ENCODE results near the gene NPAT. TPM values are rescaled to one million over a fixed set of nuclear protein-coding genes. Genes with fewer than 3 reads are reported as not detected.

The NPAT gene
- polyA plus RNA-seq, 1 donor (not counting 4 experiments of a cell fraction or from before 2014, with no cell fraction given): 8.0 TPM

- H3K27me3 ChIP-seq (ENCODE audit: control insufficient read depth, extremely low read depth, insufficient read depth, low read length): no peaks in the 10 kb centered on the region
- H4K20me1 ChIP-seq (ENCODE audit: control insufficient read depth, extremely low read depth, insufficient read depth, low read length): no peaks in the 10 kb centered on the region
- peaks cover 9% of the 10 kb centered on the region for H3K79me2 ChIP-seq (ENCODE audit: control insufficient read depth, insufficient read depth, low read length)
- no peaks in the 10 kb centered on the region for H3K9me1 ChIP-seq (ENCODE audit: control insufficient read depth, extremely low read depth, insufficient read depth, low read length)
- no peak overlapping the region for H3K4me3 ChIP-seq (ENCODE audit: control insufficient read depth in 2 of 3, extremely low read depth in 1 of 3, insufficient read depth in 2 of 3, low read depth in 1 of 3, low read length in 3 of 3)
- FAIRE-seq (no peak), DNase-seq (ENCODE audit: low read depth, low spot score) (no peak)
- no peaks in the 10 kb centered on the region for H3K36me3 ChIP-seq (ENCODE audit: control insufficient read depth in 2 of 2, extremely low read depth in 1 of 2, insufficient read depth in 2 of 2, low read length in 2 of 2)
- no peaks in the 10 kb centered on the region for H3K9me3 ChIP-seq (ENCODE audit: control insufficient read depth, low read depth, low read length)
- H3K9ac ChIP-seq (ENCODE audit: control insufficient read depth, extremely low read depth, insufficient read depth, low read length): no peak overlapping the region
- H2AFZ ChIP-seq (ENCODE audit: control insufficient read depth, low read length): no peak overlapping the region
- H3K4me2 ChIP-seq (ENCODE audit: control insufficient read depth, extremely low read depth, insufficient read depth, low read depth, low read length): no peak overlapping the region
- TF ChIP-seq EZH2 (IDR thresholded peaks at IDR 0.05; ENCODE audit: low read length) (no peak), CTCF (optimal IDR thresholded peaks at IDR 0.05 in 1 of 3, IDR thresholded peaks at IDR 0.05 in 1 of 3, conservative IDR thresholded peaks at IDR 0.05 in 1 of 3; ENCODE audit: extremely low read depth in 1 of 3, insufficient read depth in 2 of 3, low read length in 3 of 3) (peak in 2 of 3 experiments; percentile 17 to 47)
- dilution Hi-C loops (cut with MboI; ENCODE audit: extremely low pct_ligation_motif_present, low sequenced_read_pairs): no loop called here
- no peak overlapping the region for H3K27ac ChIP-seq (ENCODE audit: control insufficient read depth, insufficient read depth, low read length)
- H3K4me1 ChIP-seq (ENCODE audit: control insufficient read depth, extremely low read depth, insufficient read depth, low read length): peaks cover 10% of the 10 kb centered on the region
Measured at GRCh38 chr11:108117746-108118371, 104.6 kb downstream of the NPAT start.

- no peaks in the 10 kb centered on the region for H3K9me3 ChIP-seq (ENCODE audit: control insufficient read depth, low read depth, low read length)
- TF ChIP-seq CTCF (optimal IDR thresholded peaks at IDR 0.05 in 1 of 3, IDR thresholded peaks at IDR 0.05 in 1 of 3, conservative IDR thresholded peaks at IDR 0.05 in 1 of 3; ENCODE audit: extremely low read depth in 1 of 3, insufficient read depth in 2 of 3, low read length in 3 of 3) (no peak), EZH2 (IDR thresholded peaks at IDR 0.05; ENCODE audit: low read length) (no peak)
- H3K27ac ChIP-seq (ENCODE audit: control insufficient read depth, insufficient read depth, low read length): no peak overlapping the region
- no peak overlapping the region for H3K4me3 ChIP-seq (ENCODE audit: control insufficient read depth in 2 of 3, extremely low read depth in 1 of 3, insufficient read depth in 2 of 3, low read depth in 1 of 3, low read length in 3 of 3)
- no peaks in the 10 kb centered on the region for H3K9me1 ChIP-seq (ENCODE audit: control insufficient read depth, extremely low read depth, insufficient read depth, low read length)
- no peaks in the 10 kb centered on the region for H3K4me1 ChIP-seq (ENCODE audit: control insufficient read depth, extremely low read depth, insufficient read depth, low read length)
- FAIRE-seq: peak; percentile 75
- no peak for DNase-seq (ENCODE audit: low read depth, low spot score)
- H3K36me3 ChIP-seq (ENCODE audit: control insufficient read depth in 2 of 2, extremely low read depth in 1 of 2, insufficient read depth in 2 of 2, low read length in 2 of 2): no peaks in the 10 kb centered on the region
- no peak overlapping the region for H2AFZ ChIP-seq (ENCODE audit: control insufficient read depth, low read length)
- H3K9ac ChIP-seq (ENCODE audit: control insufficient read depth, extremely low read depth, insufficient read depth, low read length): no peak overlapping the region
- no peak overlapping the region for H3K4me2 ChIP-seq (ENCODE audit: control insufficient read depth, extremely low read depth, insufficient read depth, low read depth, low read length)
- dilution Hi-C loops (cut with MboI; ENCODE audit: extremely low pct_ligation_motif_present, low sequenced_read_pairs): no loop called here
- no peaks in the 10 kb centered on the region for H4K20me1 ChIP-seq (ENCODE audit: control insufficient read depth, extremely low read depth, insufficient read depth, low read length)
- no peaks in the 10 kb centered on the region for H3K27me3 ChIP-seq (ENCODE audit: control insufficient read depth, extremely low read depth, insufficient read depth, low read length)
- no peaks in the 10 kb centered on the region for H3K79me2 ChIP-seq (ENCODE audit: control insufficient read depth, insufficient read depth, low read length)
Measured at GRCh38 chr11:108115500-108116140, 106.8 kb downstream of the NPAT start.

Measured in keratinocyte (primary cell).